GM23338 (cell line): ENCODE measurements around the gene PALMD. TPM values are rescaled to one million over a fixed set of nuclear protein-coding genes. Genes with fewer than 3 reads are reported as not detected.

Source experiments
- ATAC-seq: fragments of 200-7000 bp; cut with Tn5 transposase; 3 replicates; pipeline ENCODE4 v1.9.1; 2020
- DNase-seq: peaks from one replicate; pipeline ENCODE4 v3.0.0-alpha.2; 2015; ENCODE audit warnings: low spot score
- H2AFZ ChIP-seq: fragments of 200-600 bp; sonication (generic); 2 replicates; pipeline ENCODE4 v1.8.0; 2016; ENCODE audit warnings: antibody characterized with exemption, mild to moderate bottlenecking, moderate library complexity
- H3F3A ChIP-seq: fragments of 200-600 bp; sonication (generic); replicated peaks from 2 replicates; pipeline ENCODE4 v1.8.0; 2017; ENCODE audit warnings: antibody characterized with exemption, mixed run types, low read depth
- H3K27ac ChIP-seq: fragments of 200-600 bp; sonication (generic); 2 replicates; pipeline ENCODE4 v1.6.1; 2016; ENCODE audit warnings: low read depth
- H3K27me3 ChIP-seq: fragments of 200-600 bp; sonication (generic); 2 replicates; pipeline ENCODE4 v1.8.0; 2016; ENCODE audit warnings: mild to moderate bottlenecking, mixed run types, moderate library complexity; ENCODE audit not compliant: insufficient read depth
- H3K36me3 ChIP-seq: fragments of 200-600 bp; sonication (generic); 2 replicates; pipeline ENCODE4 v1.8.0; 2016; ENCODE audit warnings: mild to moderate bottlenecking; ENCODE audit not compliant: insufficient read depth
- H3K4me1 ChIP-seq: fragments of 200-600 bp; sonication (generic); 2 replicates; pipeline ENCODE4 v1.8.0; 2016; ENCODE audit warnings: mild to moderate bottlenecking, moderate library complexity; ENCODE audit not compliant: insufficient read depth
- H3K4me2 ChIP-seq: fragments of 200-600 bp; sonication (generic); 2 replicates; pipeline ENCODE4 v1.7.1; 2017; ENCODE audit warnings: mixed run types
- H3K4me3 ChIP-seq: fragments of 200-600 bp; sonication (generic); 2 replicates; pipeline ENCODE4 v1.6.1; 2016; ENCODE audit warnings: mixed run types
- H3K79me2 ChIP-seq: fragments of 200-600 bp; sonication (generic); replicated peaks from 2 replicates; pipeline ENCODE4 v1.8.0; 2017; ENCODE audit warnings: mild to moderate bottlenecking; ENCODE audit not compliant: insufficient read depth
- H3K9me2 ChIP-seq: fragments of 200-600 bp; sonication (generic); 2 replicates; pipeline ENCODE4 v1.8.0; 2017; ENCODE audit not compliant: insufficient read depth
- H4K20me1 ChIP-seq: fragments of 200-600 bp; sonication (generic); replicated peaks from 2 replicates; pipeline ENCODE4 v1.8.0; 2017; ENCODE audit warnings: mild to moderate bottlenecking; ENCODE audit not compliant: insufficient read depth
- H3K27ac Mint-ChIP-seq: 2 replicates; pipeline ENCODE4 v1.8.0; 2020; ENCODE audit warnings: inconsistent platforms, mild to moderate bottlenecking, moderate library complexity, mixed read lengths
- H3K27me3 Mint-ChIP-seq: 3 replicates; pipeline ENCODE4 v1.8.0; 2022; ENCODE audit warnings: low read depth, mild to moderate bottlenecking, moderate library complexity, mixed read lengths, inconsistent platforms; ENCODE audit not compliant: insufficient read depth, poor library complexity
- H3K36me3 Mint-ChIP-seq: 3 replicates; pipeline ENCODE4 v1.8.0; 2021; ENCODE audit warnings: low read depth, mild to moderate bottlenecking, inconsistent platforms, moderate library complexity, mixed read lengths
- H3K4me1 Mint-ChIP-seq: 3 replicates; pipeline ENCODE4 v1.8.0; 2020; ENCODE audit warnings: mild to moderate bottlenecking, inconsistent platforms, mixed read lengths
- H3K4me3 Mint-ChIP-seq: 3 replicates; pipeline ENCODE4 v1.8.0; 2021; ENCODE audit warnings: moderate library complexity, mild to moderate bottlenecking, inconsistent platforms, mixed read lengths
- H3K9me3 Mint-ChIP-seq: 3 replicates; pipeline ENCODE4 v1.8.0; 2020; ENCODE audit warnings: moderate library complexity, mild to moderate bottlenecking, inconsistent platforms, mixed read lengths
- ETS1 ChIP-seq: IDR thresholded peaks from 2 replicates; pipeline ENCODE4 v1.6.1; 2016; ENCODE audit warnings: antibody characterized with exemption
- EZH2phosphoT487 ChIP-seq: fragments of 200-600 bp; sonication (generic); IDR thresholded peaks from one replicate; pipeline ENCODE4 v1.8.1; 2018; ENCODE audit warnings: antibody characterized with exemption; ENCODE audit not compliant: unreplicated experiment
- NANOG ChIP-seq: IDR thresholded peaks from 2 replicates; pipeline ENCODE4 v1.6.1; 2016; ENCODE audit warnings: antibody characterized with exemption, borderline replicate concordance
- POLR2AphosphoS5 ChIP-seq: IDR thresholded peaks from 2 replicates; pipeline ENCODE4 v1.6.1; 2016; ENCODE audit warnings: antibody characterized with exemption, low read depth
- REST ChIP-seq: IDR thresholded peaks from one replicate; pipeline ENCODE4 v1.6.1; 2018; ENCODE audit warnings: antibody characterized with exemption; ENCODE audit not compliant: unreplicated experiment
- STAT1 ChIP-seq: IDR thresholded peaks from one replicate; pipeline ENCODE4 v1.6.1; 2016; ENCODE audit warnings: antibody characterized with exemption; ENCODE audit not compliant: unreplicated experiment
- ZNF114 ChIP-seq: fragments of 250-450 bp; sonication (Bioruptor Pico); IDR thresholded peaks from 2 replicates; pipeline ENCODE4 v1.5.0; 2020; ENCODE audit warnings: mild to moderate bottlenecking, moderate library complexity
- ZNF331 ChIP-seq: fragments of 250-450 bp; sonication (Bioruptor Pico); IDR thresholded peaks from 2 replicates; pipeline ENCODE4 v1.5.0; 2020; ENCODE audit warnings: low read depth, mild to moderate bottlenecking, moderate library complexity
- ZNF462 ChIP-seq: fragments of 250-450 bp; sonication (Bioruptor Pico); IDR thresholded peaks from 2 replicates; pipeline ENCODE4 v1.5.0; 2020; ENCODE audit warnings: mild to moderate bottlenecking, moderate library complexity
- polyA plus RNA-seq: library from polyadenylated mRNA; unstranded; fragments of >200 nt; fragmentation: Nextera tagmentation; extraction: Ambion mirVana; gene quantifications from 2 replicates; pipeline ENCODE4 v1.2.1, GENCODE V29; 2016
- total RNA-seq: library from RNA; depleted of rRNA; stranded (reverse); fragments of >200 nt; shearing (Covaris generic); gene quantifications from 2 replicates; pipeline ENCODE4 v1.2.3, GENCODE V29; 2014

PALMD gene
- total and polyA plus RNA-seq, 2 experiments from 2014 or later, result not detected

GRCh38 chr1:99613716-99614115, 32.2 kb upstream of the PALMD start:
- DNase-seq, result no peak
- Mint-ChIP-seq H3K9me3 (0 out of 3 replicates have a peak, but pooled peaks cover 2% of the 10 kb centered on the region), H3K36me3 (no peaks in the 10 kb centered on the region)

GRCh38 chr1:99614728-99615127, 31.2 kb upstream of the PALMD start:
- no peak overlapping the region for H3K4me2 ChIP-seq
- Mint-ChIP-seq H3K4me1 (no peaks in the 10 kb centered on the region), H3K4me3 (no peak overlapping the region), H3K27me3 (no peaks in the 10 kb centered on the region), H3K9me3 (no peaks in the 10 kb centered on the region), H3K27ac (no peak overlapping the region), H3K36me3 (no peaks in the 10 kb centered on the region)
- no peak overlapping the region for H2AFZ ChIP-seq
- no peak overlapping the region for H3K27ac ChIP-seq
- H3K27me3 ChIP-seq, result no peaks in the 10 kb centered on the region
- ATAC-seq, result no peak
- H3F3A ChIP-seq, result no peaks in the 10 kb centered on the region
- peaks cover 10% of the 10 kb centered on the region for H3K9me2 ChIP-seq
- DNase-seq, result no peak
- no peaks in the 10 kb centered on the region for H3K36me3 ChIP-seq
- H4K20me1 ChIP-seq, result no peaks in the 10 kb centered on the region
- no peaks in the 10 kb centered on the region for H3K79me2 ChIP-seq
- no peaks in the 10 kb centered on the region for H3K4me1 ChIP-seq
- no peak overlapping the region for H3K4me3 ChIP-seq
- no peak for TF ChIP-seq POLR2AphosphoS5
- TF ChIP-seq STAT1, result no peak
- no peak for TF ChIP-seq NANOG
- no peak for TF ChIP-seq ETS1
- TF ChIP-seq ZNF114 (CRISPR knock-in tag), result no peak
- TF ChIP-seq REST, result no peak
- TF ChIP-seq ZNF462, result no peak

More at GRCh38 chr1:99613716-99614115, 32.2 kb upstream of the PALMD start:
- Histone ChIP-seq H3K27ac (no peak overlapping the region), H2AFZ (no peak overlapping the region), H3K9me2 (peaks cover 7% of the 10 kb centered on the region; the same call in 1 of the 2 replicates), H3K79me2 (no peaks in the 10 kb centered on the region), H3K4me3 (no peak overlapping the region), H4K20me1 (no peaks in the 10 kb centered on the region), H3K27me3 (no peaks in the 10 kb centered on the region), H3K36me3 (no peaks in the 10 kb centered on the region), H3K4me1 (no peaks in the 10 kb centered on the region), H3F3A (no peaks in the 10 kb centered on the region), H3K4me2 (no peak overlapping the region)
- Mint-ChIP-seq H3K4me1 (no peaks in the 10 kb centered on the region), H3K27ac (no peak overlapping the region), H3K4me3 (no peak overlapping the region), H3K27me3 (no peaks in the 10 kb centered on the region)
- TF ChIP-seq ZNF331 (CRISPR knock-in tag) (no peak), ETS1 (no peak), POLR2AphosphoS5 (no peak), ZNF114 (CRISPR knock-in tag) (no peak), EZH2phosphoT487 (no peak)
- ATAC-seq, result no peak
